K562 (cell line): ENCODE measurements around the gene IPO9. TPM values are rescaled to one million over a fixed set of nuclear protein-coding genes. Genes with fewer than 3 reads are reported as not detected.

ENCODE experiments used
- ATAC-seq: fragments of 200-7000 bp; cut with Tn5 transposase; 3 replicates; pipeline ENCODE4 v1.9.1; 2020; ENCODE audit warnings: moderate library complexity
- Bru-seq: library from RNA; stranded (reverse); fragments of 400-500 nt; gene quantifications from one replicate; lab custom pipeline; 2021; lab: Mats Ljungman, UMichigan
- BruChase-seq, 2 experiments: library from RNA; stranded (reverse); fragments of 400-500 nt; gene quantifications; one replicate each; lab custom pipeline; 2021; lab: Mats Ljungman, UMichigan
- BruUV-seq: library from RNA; stranded (reverse); fragments of 400-500 nt; replicated peaks from 2 replicates; lab custom pipeline; 2021; lab: Mats Ljungman, UMichigan
- CTCF ChIA-PET: fragments of 300-600 bp; formaldehyde crosslinking; extraction: SDS; loops from one replicate; lab custom pipeline; 2021; ENCODE audit warnings: low intra/inter-chr PET ratio; lab: Yijun Ruan, JAX
- POLR2A ChIA-PET: fragments of 300-600, 350-650 bp; sonication (Branson Sonifier 250); formaldehyde crosslinking; extraction: SDS; loops from one replicate; lab custom pipeline; 2021; ENCODE audit warnings: antibody characterized with exemption, inconsistent platforms; lab: Yijun Ruan, JAX
- DNase-seq, 4 experiments: peaks; one replicate each; pipeline versions ENCODE4 v3.0.0 to v3.0.0-alpha.2; 2011 to 2018; ENCODE audit warnings: low spot score in 3 of 4, mixed read lengths in 3 of 4; ENCODE audit errors: extremely low read depth in 1 of 4
- FAIRE-seq: peaks from 2 replicates; lab custom pipeline; 2011; peaks lifted over from hg19 to GRCh38; lab: Jason Lieb, UNC
- H2AFZ ChIP-seq: 2 replicates; pipeline ENCODE4 v1.6.0; 2011; ENCODE audit warnings: low read depth, low read length, control low read depth, inconsistent platforms
- H3K27ac ChIP-seq: fragments of 200-600 bp; 3 replicates; pipeline ENCODE4 v1.8.0; 2011; ENCODE audit warnings: low read depth, mild to moderate bottlenecking, control low read depth, inconsistent platforms, low read length, moderate library complexity, mixed read lengths; ENCODE audit errors: extremely low read depth
- H3K27me3 ChIP-seq, 2 experiments: fragments of 300-600 bp in 1 of 2; 2 replicates in 1 of 2; 3 replicates in 1 of 2; pipeline versions ENCODE4 v1.6.0 to v1.8.0; 2011; ENCODE audit warnings: inconsistent platforms in 2 of 2, low read length in 2 of 2, mild to moderate bottlenecking in 1 of 2, mixed read lengths in 1 of 2, moderate library complexity in 1 of 2; ENCODE audit not compliant: control insufficient read depth in 2 of 2, insufficient read depth in 2 of 2
- H3K36me3 ChIP-seq: fragments of 300-600 bp; 3 replicates; pipeline ENCODE4 v1.8.0; 2011; ENCODE audit warnings: mild to moderate bottlenecking, low read length, inconsistent platforms; ENCODE audit not compliant: control insufficient read depth, insufficient read depth
- H3K4me1 ChIP-seq, 2 experiments: fragments of 200-600 bp in 1 of 2; replicated peaks in 1 of 2; 2 replicates in 1 of 2; 3 replicates in 1 of 2; pipeline versions ENCODE4 v1.5.1 to v1.8.0; 2011; ENCODE audit warnings: inconsistent platforms in 2 of 2, low read length in 2 of 2, mild to moderate bottlenecking in 1 of 2, mixed read lengths in 1 of 2, moderate library complexity in 1 of 2; ENCODE audit not compliant: control insufficient read depth in 2 of 2, insufficient read depth in 2 of 2
- H3K4me2 ChIP-seq: 2 replicates; pipeline ENCODE4 v1.6.1; 2011; ENCODE audit warnings: low read length, control low read depth, inconsistent platforms, mixed read lengths; ENCODE audit not compliant: insufficient read depth
- H3K4me3 ChIP-seq: fragments of 200-600 bp; sonication (generic), shearing (Covaris generic); 2 replicates; pipeline ENCODE4 v1.5.1; 2016; ENCODE audit warnings: control low read depth, inconsistent platforms
- H3K79me2 ChIP-seq: fragments of 200-600 bp; 3 replicates; pipeline ENCODE4 v1.8.0; 2011; ENCODE audit warnings: low read length, inconsistent platforms; ENCODE audit not compliant: control insufficient read depth, insufficient read depth
- H3K9ac ChIP-seq, 2 experiments: 2 replicates each; pipeline versions ENCODE4 v1.6.0 to v1.6.1; 2011; ENCODE audit warnings: low read depth in 2 of 2, low read length in 2 of 2, control low read depth in 1 of 2, inconsistent platforms in 1 of 2, mild to moderate bottlenecking in 1 of 2, mixed read lengths in 1 of 2; ENCODE audit not compliant: insufficient read depth in 1 of 2
- H3K9me1 ChIP-seq: one replicate; pipeline ENCODE4 v1.6.0; 2011; ENCODE audit warnings: inconsistent platforms, mild to moderate bottlenecking, low read length, moderate library complexity; ENCODE audit not compliant: control insufficient read depth, insufficient read depth
- H3K9me3 ChIP-seq: replicated peaks from 2 replicates; pipeline ENCODE4 v1.5.1; 2011; ENCODE audit warnings: low read depth, low read length, inconsistent platforms; ENCODE audit not compliant: control insufficient read depth, insufficient read depth
- H4K20me1 ChIP-seq: replicated peaks from 2 replicates; pipeline ENCODE4 v1.6.1; 2011; ENCODE audit warnings: low read length, inconsistent platforms, mixed read lengths; ENCODE audit not compliant: control insufficient read depth, insufficient read depth
- CGGBP1 ChIP-seq: fragments of 250-450 bp; sonication (Bioruptor Pico); IDR thresholded peaks from 2 replicates; pipeline ENCODE4 v1.9.0; 2021; ENCODE audit warnings: mild to moderate bottlenecking
- EHMT2 ChIP-seq: fragments of 450-650 bp; IDR thresholded peaks from 2 replicates; pipeline ENCODE4 v1.6.1; 2018; ENCODE audit warnings: antibody characterized with exemption
- EWSR1 ChIP-seq: fragments of 450-650 bp; IDR thresholded peaks from 2 replicates; pipeline ENCODE4 v1.6.1; 2018; ENCODE audit warnings: borderline replicate concordance, mild to moderate bottlenecking, low read depth, moderate library complexity; ENCODE audit not compliant: partially characterized antibody
- HOXB6 ChIP-seq: fragments of 250-450 bp; sonication (Bioruptor Pico); IDR thresholded peaks from 2 replicates; pipeline ENCODE4 v1.5.1; 2022; ENCODE audit warnings: mild to moderate bottlenecking, borderline replicate concordance
- KDM1A ChIP-seq, 2 experiments: fragments of 450-650 bp; IDR thresholded peaks; 2 replicates each; pipeline ENCODE4 v1.6.1; 2016; ENCODE audit warnings: mild to moderate bottlenecking in 2 of 2
- NCOR1 ChIP-seq: fragments of 450-650 bp; IDR thresholded peaks from 2 replicates; pipeline ENCODE4 v1.6.1; 2016; ENCODE audit warnings: mild to moderate bottlenecking, moderate library complexity
- NFE2 ChIP-seq: IDR thresholded peaks from 2 replicates; pipeline ENCODE4 v1.6.1; 2014; ENCODE audit warnings: antibody characterized with exemption, low read depth
- PML ChIP-seq: IDR thresholded peaks from 2 replicates; pipeline ENCODE4 v1.6.1; 2012; ENCODE audit warnings: low read length, inconsistent platforms
- TAF9B ChIP-seq: fragments of 450-650 bp; IDR thresholded peaks from 2 replicates; pipeline ENCODE4 v1.6.1; 2018; ENCODE audit warnings: mild to moderate bottlenecking; ENCODE audit not compliant: partially characterized antibody
- ZBTB5 ChIP-seq: fragments of 450-650 bp; IDR thresholded peaks from 2 replicates; pipeline ENCODE4 v1.6.1; 2017; ENCODE audit warnings: antibody characterized with exemption
- ZFP91 ChIP-seq: sonication (generic); formaldehyde crosslinking; IDR thresholded peaks from 2 replicates; pipeline ENCODE4 v1.8.0; 2022; ENCODE audit warnings: mild to moderate bottlenecking, missing genetic modification reagents
- WGBS: fragments of 100-300 bp; shearing (Covaris generic); methylation state at CpG from one replicate; pipeline ENCODE4 v1.1.6; 2016; ENCODE audit warnings: low coverage, mixed read lengths; ENCODE audit not compliant: insufficient coverage; ENCODE audit errors: missing lambda C conversion rate; 5-methylcytosine and 5-hydroxymethylcytosine counted together
- in situ Hi-C: fragments of 300-500 bp; cut with MboI; formaldehyde crosslinking; loops from 4 replicates; pipeline ENCODE4 v1.15.0; 2018; ENCODE audit warnings: inconsistent platforms, mixed read lengths
- intact Hi-C: fragments of 100-400 bp; cut with micrococcal nuclease; formaldehyde crosslinking; loops from 2 replicates; pipeline ENCODE4 v1.14.2; 2022
- long read RNA-seq, 3 experiments: library from polyadenylated mRNA in 2 of 3; library from RNA in 1 of 3; unstranded in 2 of 3; stranded (forward) in 1 of 3; transcript quantifications; one replicate each; pipeline ENCODE4 v2.0.0, GENCODE V29; 2019 to 2022
- polyA minus RNA-seq, 3 experiments: library from RNA; depleted of rRNA, polyadenylated mRNA; stranded (reverse); fragments of >200 nt; gene quantifications; 2 replicates each; pipeline ENCODE4 v1.2.3, GENCODE V29; 2011
- polyA plus RNA-seq, 8 experiments: library from polyadenylated mRNA; depleted of rRNA in 4 of 8; stranded (reverse) in 5 of 8; unstranded in 3 of 8; fragments of >200 nt; fragmentation: Nextera tagmentation in 2 of 8; fragmentation: Illumina TruSeq in 1 of 8; extraction: Ambion mirVana in 2 of 8; extraction: Trizol in 1 of 8; gene quantifications; 2 replicates each; pipeline versions ENCODE4 v1.2.1 to v1.2.3, GENCODE V29; 2011 to 2014; ENCODE audit warnings: inconsistent platforms in 1 of 8, missing spikeins in 1 of 8
- total RNA-seq, 7 experiments: library from RNA; depleted of rRNA in 6 of 7; stranded (reverse); fragments of >200 nt in 6 of 7; fragmentation: Illumina TruSeq in 2 of 7; extraction: Trizol in 2 of 7; gene quantifications; 2 replicates each; pipeline versions ENCODE4 v1.2.1 to v1.2.3, GENCODE V29; 2011 to 2021; ENCODE audit warnings: low replicate concordance in 1 of 7

The IPO9 gene
- 97.9 and 100 TPM in 2 replicates for total RNA-seq (2011; cell fraction: chromatin; rRNA removed; ENCODE audit: low replicate concordance)
- total RNA-seq (2011; cell fraction: nucleolus; rRNA removed), result 46.0 and 50.0 TPM in 2 replicates
- total RNA-seq (2011; cell fraction: nucleoplasm; rRNA removed), result 63.2 and 72.2 TPM in 2 replicates
- total RNA-seq (2014; rRNA removed) (37.2 and 38.8 TPM in 2 replicates), total RNA-seq (2014; rRNA removed; fragmentation: Illumina TruSeq; extraction: Trizol) (27.9 and 33.2 TPM in 2 replicates), total RNA-seq (2015; rRNA removed; fragmentation: Illumina TruSeq; extraction: Trizol) (35.8 and 36.4 TPM in 2 replicates), total RNA-seq (2021) (75.0 and 82.2 TPM in 2 replicates), polyA plus RNA-seq (2011; rRNA removed) (61.7 and 78.6 TPM in 2 replicates), polyA plus RNA-seq (2014; fragmentation: Illumina TruSeq; extraction: Trizol) (47.9 and 59.2 TPM in 2 replicates), polyA plus RNA-seq (2014; fragmentation: Nextera tagmentation; extraction: Ambion mirVana) (10 to 100 TPM; 28.1 to 49.6 TPM), polyA plus RNA-seq (2014; rRNA removed) (43.9 and 48.3 TPM in 2 replicates), polyA minus RNA-seq (2011; rRNA and poly(A)+ RNA removed) (56.5 and 76.0 TPM in 2 replicates), Bru-seq, nascent RNA (percentile 92 among the genes with signal in this experiment), BruChase-seq, experiment 1, labeled RNA remaining after a 2-hour chase (percentile 93 among the genes with signal in this experiment), BruChase-seq, experiment 2, labeled RNA remaining after a 6-hour chase (percentile 90 among the genes with signal in this experiment)
- polyA plus RNA-seq (2011; cell fraction: cytosol; rRNA removed), result 42.7 and 44.2 TPM in 2 replicates
- 109 and 150 TPM in 2 replicates for polyA plus RNA-seq (2011; cell fraction: nucleus; rRNA removed)
- polyA plus RNA-seq (2012), result 41.1 and 44.6 TPM in 2 replicates
- polyA minus RNA-seq (2011; cell fraction: cytosol; rRNA and poly(A)+ RNA removed), result 28.3 and 31.7 TPM in 2 replicates
- polyA minus RNA-seq (2011; cell fraction: nucleus; rRNA and poly(A)+ RNA removed), result 32.9 and 42.8 TPM in 2 replicates
- long read RNA-seq, experiment 1, full-length matches to known transcripts, result 29 of 109 reads
- long read RNA-seq, experiment 1, partial matches to known transcripts, result 49 of 109 reads
- long read RNA-seq, experiment 1, other reads (novel, unspliced or antisense), result 31 of 109 reads
- long read RNA-seq, experiment 2, full-length matches to known transcripts, result 33 of 90 reads
- long read RNA-seq, experiment 2, partial matches to known transcripts, result 23 of 90 reads
- long read RNA-seq, experiment 2, other reads (novel, unspliced or antisense), result 34 of 90 reads
- long read RNA-seq, experiment 3, full-length matches to known transcripts, result 15 of 22 reads
- long read RNA-seq, experiment 3, partial matches to known transcripts, result 4 of 22 reads
- long read RNA-seq, experiment 3, other reads (novel, unspliced or antisense), result 3 of 22 reads

- intact Hi-C loops (loop anchor here (5.0 kb wide), 1 partner anchor 53 kb away; no protein-coding TSS in a partner anchor), in situ Hi-C loops (no loop called here)
- H3K4me2 ChIP-seq, result peak within 1 kb of the TSS; percentile 99
- peaks cover 17% of the 10 kb centered on the region; the same call in 1 of the 3 replicates for H3K36me3 ChIP-seq
- FAIRE-seq (peak; percentile 84), DNase-seq (peak; percentile 98 to 100 (median 99)), ATAC-seq (peak; percentile 92)
- no peaks in the 10 kb centered on the region for H3K9me1 ChIP-seq
- no peaks in the 10 kb centered on the region for H3K27me3 ChIP-seq
- peak within 1 kb of the TSS; percentile 100 for H2AFZ ChIP-seq
- H3K9me3 ChIP-seq, result no peaks in the 10 kb centered on the region
- H3K4me3 ChIP-seq, result peak within 1 kb of the TSS; percentile 94
- H3K4me1 ChIP-seq, result peaks cover 12 to 42% of the 10 kb centered on the region in 2 experiments
- ChIA-PET POLR2A (interaction anchor here (0.6 to 3.4 kb wide), 19 partner anchors 10 to 326 kb away, joined by 3 to 16 read pairs (median 4); no protein-coding TSS in a partner anchor), CTCF (interaction anchor here (0.5 to 1.5 kb wide), 5 partner anchors 125 to 326 kb away, joined by 3 to 5 read pairs (median 3); no protein-coding TSS in a partner anchor)
- TSS peak; percentile 72 for BruUV-seq
- H4K20me1 ChIP-seq, result peaks cover 12% of the 10 kb centered on the region
- H3K27ac ChIP-seq, result peak within 1 kb of the TSS; percentile 95
- 2% methylated on average over 57 of the region's 58 CpGs for WGBS
- H3K79me2 ChIP-seq, result peaks cover 59% of the 10 kb centered on the region
- H3K9ac ChIP-seq, result peak within 1 kb of the TSS; percentile 97 to 98
- TF ChIP-seq HOXB6, result no peak
- TF ChIP-seq PML, result peak; percentile 85
- TF ChIP-seq ZBTB5, result no peak
- TF ChIP-seq KDM1A (IDR thresholded peaks at IDR 0.05), result peak in 1 of 2 experiments; percentile 55; a peak in 2 of 4 replicates
- TF ChIP-seq CGGBP1, result no peak
- TF ChIP-seq EWSR1, result no peak
- TF ChIP-seq ZFP91, result 0 out of 2 replicates have a peak, but pooled peaks have one; percentile 11
- peak; percentile 97 for TF ChIP-seq TAF9B
- no peak for TF ChIP-seq EHMT2
- TF ChIP-seq NFE2, result no peak
- peak; percentile 34 for TF ChIP-seq NCOR1
Observed at GRCh38 chr1:201828820-201829774, at the start of gene IPO9. Gene IPO9 (plus strand): TSS chr1:201829157. CDS start chr1:201829210, 53 bp downstream.
